ENCODE data around the gene CBY1.

Gene CBY1

GRCh38 chr22:38652859-38653258 is 3.6 kb upstream of the CBY1 start:
- no peak for DNase-seq

GRCh38 chr22:38653741-38654140 is 2.7 kb upstream of the CBY1 start:
- DNase-seq: no peak

GRCh38 chr22:38655519-38656255 is 751 bp upstream of the CBY1 start:
- DNase-seq: no peak

- peak; percentile 43 for DNase-seq
Observed at GRCh38 chr22:38657045-38657909, 839 bp downstream of the CBY1 start.

GRCh38 chr22:38674888-38675287 is 18.4 kb downstream of the CBY1 start:
- no peak for DNase-seq

- no peak for DNase-seq
Observed at GRCh38 chr22:38675833-38676232, 19.4 kb downstream of the CBY1 start.

GRCh38 chr22:38681582-38682335 is 25.3 kb downstream of the CBY1 start, which contains the start of gene TOMM22:
Gene TOMM22 (plus strand): TSS chr22:38681957. CDS start chr22:38681979, 22 bp downstream.
- DNase-seq: peak; percentile 87

GRCh38 chr22:38684895-38685294 is 28.5 kb downstream of the CBY1 start:
- no peak for DNase-seq

GRCh38 chr22:38685761-38686160 is 29.3 kb downstream of the CBY1 start:
- DNase-seq: no peak

GRCh38 chr22:38689651-38690050 is 33.2 kb downstream of the CBY1 start:
- no peak for DNase-seq

- DNase-seq: no peak
Observed at GRCh38 chr22:38694049-38694448, 37.6 kb downstream of the CBY1 start.

- no peak for DNase-seq
Observed at GRCh38 chr22:38694940-38695339, 38.5 kb downstream of the CBY1 start.

GRCh38 chr22:38696606-38697424 is 40.4 kb downstream of the CBY1 start:
- DNase-seq: no peak

GRCh38 chr22:38697425-38698089 is 41.1 kb downstream of the CBY1 start:
- DNase-seq: no peak

- no peak for DNase-seq
Observed at GRCh38 chr22:38698407-38699094, 42.1 kb downstream of the CBY1 start.

- DNase-seq: no peak
Observed at GRCh38 chr22:38699143-38699542, 42.7 kb downstream of the CBY1 start.

- DNase-seq: no peak
Observed at GRCh38 chr22:38699784-38700183, 43.3 kb downstream of the CBY1 start.

- DNase-seq: no peak
Observed at GRCh38 chr22:38700270-38700788, 43.9 kb downstream of the CBY1 start.

GRCh38 chr22:38700789-38701628 is 44.6 kb downstream of the CBY1 start, which contains the start of gene JOSD1:
Gene JOSD1 (minus strand): TSS chr22:38700943. CDS start chr22:38699987, 956 bp downstream.
- peak; percentile 98 for DNase-seq

Measured in activated CD4-positive, CD25-positive, alpha-beta regulatory T cell treated with anti-CD3 and anti-CD28 coated beads, Interleukin-2, amount 50 U/mL, for 72 hours (primary cell).